HFF-Myc (cell line): ENCODE results near the gene TOX2.

Experiments
- DNase-seq: peaks from one replicate; pipeline ENCODE4 v3.0.0-alpha.2; 2011; ENCODE audit warnings: low read depth; ENCODE audit errors: extremely low read depth
- H3K4me3 ChIP-seq: replicated peaks from 2 replicates; pipeline ENCODE4 v1.5.1; 2011; ENCODE audit warnings: low read depth, mild to moderate bottlenecking, control low read depth, low read length
- TF ChIP-seq, protein P1 (sequence below): IDR thresholded peaks from 2 replicates; pipeline ENCODE4 v1.5.1; 2012; ENCODE audit warnings: mild to moderate bottlenecking, low read depth, low read length, control low read depth; ENCODE audit errors: missing control alignments

Gene TOX2

DNA sequence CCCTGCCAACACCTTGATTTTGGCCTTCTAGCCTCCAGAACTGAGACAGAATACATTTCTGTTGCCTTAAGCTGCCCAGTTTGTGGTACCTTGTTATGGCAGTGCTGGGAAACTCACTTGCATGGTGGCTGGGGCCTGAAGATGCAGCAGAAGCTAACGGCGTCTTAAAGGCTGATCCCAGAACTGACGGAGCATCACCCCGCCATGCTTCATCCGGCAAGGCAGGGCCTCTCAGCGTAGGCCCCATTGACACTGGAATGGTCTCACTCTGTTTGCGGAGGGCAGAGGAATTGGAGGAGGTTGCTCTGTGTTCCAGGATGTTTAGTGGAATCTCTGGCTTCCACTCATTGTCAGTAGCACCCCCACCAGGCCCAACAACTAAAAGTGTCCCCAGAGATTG, 170.2 kb downstream of the TOX2 start:
- TF ChIP-seq, protein P1, sequence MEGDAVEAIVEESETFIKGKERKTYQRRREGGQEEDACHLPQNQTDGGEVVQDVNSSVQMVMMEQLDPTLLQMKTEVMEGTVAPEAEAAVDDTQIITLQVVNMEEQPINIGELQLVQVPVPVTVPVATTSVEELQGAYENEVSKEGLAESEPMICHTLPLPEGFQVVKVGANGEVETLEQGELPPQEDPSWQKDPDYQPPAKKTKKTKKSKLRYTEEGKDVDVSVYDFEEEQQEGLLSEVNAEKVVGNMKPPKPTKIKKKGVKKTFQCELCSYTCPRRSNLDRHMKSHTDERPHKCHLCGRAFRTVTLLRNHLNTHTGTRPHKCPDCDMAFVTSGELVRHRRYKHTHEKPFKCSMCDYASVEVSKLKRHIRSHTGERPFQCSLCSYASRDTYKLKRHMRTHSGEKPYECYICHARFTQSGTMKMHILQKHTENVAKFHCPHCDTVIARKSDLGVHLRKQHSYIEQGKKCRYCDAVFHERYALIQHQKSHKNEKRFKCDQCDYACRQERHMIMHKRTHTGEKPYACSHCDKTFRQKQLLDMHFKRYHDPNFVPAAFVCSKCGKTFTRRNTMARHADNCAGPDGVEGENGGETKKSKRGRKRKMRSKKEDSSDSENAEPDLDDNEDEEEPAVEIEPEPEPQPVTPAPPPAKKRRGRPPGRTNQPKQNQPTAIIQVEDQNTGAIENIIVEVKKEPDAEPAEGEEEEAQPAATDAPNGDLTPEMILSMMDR: no peak
- DNase-seq: no peak
- H3K4me3 ChIP-seq: no peak overlapping the region

DNA sequence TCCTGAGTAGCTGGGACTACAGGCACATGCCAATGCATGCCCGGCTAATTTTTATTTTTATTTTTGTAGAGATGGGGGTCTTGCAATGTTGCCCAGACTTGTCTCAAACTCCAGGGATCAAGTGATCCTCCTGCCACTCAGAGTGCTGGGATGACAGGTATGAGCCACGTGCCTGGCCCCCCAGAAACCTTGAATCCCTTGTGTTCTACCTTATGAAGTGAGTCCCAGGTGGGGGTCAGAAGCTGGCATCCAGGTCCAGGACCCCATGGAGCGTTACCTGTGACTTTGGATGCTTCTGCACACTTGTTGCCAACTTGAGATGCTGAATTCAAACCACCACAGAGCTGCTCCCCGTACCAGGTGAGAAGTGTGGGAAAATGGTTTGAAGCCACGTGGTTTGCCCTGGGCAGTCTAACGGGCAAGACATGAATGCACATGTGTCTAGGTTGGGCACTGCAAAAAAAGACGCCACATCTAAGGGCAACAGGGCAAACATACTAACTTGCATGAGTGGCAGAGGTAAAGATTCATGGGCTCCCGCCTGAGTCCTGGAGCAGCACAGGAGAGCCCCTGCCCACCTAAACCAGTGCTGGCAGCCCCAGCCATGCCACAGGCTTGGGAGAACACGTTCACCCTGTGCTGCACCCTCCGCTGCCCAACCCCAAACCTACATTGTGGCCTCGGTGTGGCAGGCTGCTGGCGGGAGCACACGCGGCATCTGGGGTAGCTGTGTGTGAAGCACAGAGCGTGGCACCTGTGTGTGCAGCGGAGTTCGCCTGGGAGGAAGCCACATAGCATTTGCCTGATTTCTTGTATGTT, 171.2 kb downstream of the TOX2 start:
- TF ChIP-seq, protein P1: no peak
- H3K4me3 ChIP-seq: no peak overlapping the region
- DNase-seq: no peak

DNA sequence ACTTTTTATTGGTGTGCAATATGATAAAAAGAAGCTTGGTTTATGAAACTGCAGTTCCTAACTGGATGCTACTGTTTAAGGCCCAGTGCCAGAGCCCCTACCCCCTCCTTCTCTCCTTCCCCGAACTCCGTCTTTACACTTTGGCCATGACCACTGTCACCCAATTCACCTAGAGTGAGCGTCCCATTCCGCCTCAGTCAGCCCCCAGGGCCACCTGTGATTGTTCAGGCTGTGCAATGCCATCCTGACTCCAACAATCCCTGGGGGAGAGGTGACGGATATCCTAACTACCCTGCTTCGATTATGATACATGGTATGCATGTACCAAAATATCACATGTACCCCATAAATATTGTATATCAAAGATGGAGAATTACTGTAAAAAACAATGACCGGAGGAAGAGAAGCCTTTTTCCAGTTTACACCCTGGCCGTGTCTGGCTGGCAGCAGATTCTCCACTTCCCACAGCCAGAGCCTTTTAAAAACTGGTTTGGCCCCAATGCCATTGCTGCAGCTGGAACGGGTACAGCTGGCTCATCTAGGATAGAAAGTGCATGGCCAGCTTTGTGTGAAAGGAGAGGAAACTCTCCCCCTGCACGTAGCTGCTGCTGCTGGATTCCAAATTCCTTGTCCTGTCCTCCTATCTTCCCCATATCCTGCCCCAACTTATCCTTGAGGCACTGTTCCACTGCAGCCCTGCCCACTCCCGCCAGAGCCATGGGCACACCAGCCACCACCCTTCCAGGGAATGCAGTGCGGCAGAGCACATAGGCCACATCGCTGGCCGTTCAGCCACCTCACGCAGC, 172.6 kb downstream of the TOX2 start:
- no peak for DNase-seq

DNA sequence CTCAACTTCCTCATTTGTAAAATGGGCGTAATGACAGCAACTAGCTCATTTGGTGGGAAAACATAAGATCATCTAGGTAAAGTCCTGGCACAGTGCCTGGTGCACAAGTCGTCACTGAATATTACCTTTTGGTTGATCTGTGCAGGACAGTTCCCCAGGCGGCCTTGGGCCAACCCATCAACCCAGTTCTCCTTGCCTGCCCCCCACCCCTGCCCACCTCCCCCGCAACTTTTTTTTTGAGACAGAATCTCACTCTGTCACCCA, 173.1 kb downstream of the TOX2 start:
- no peak for DNase-seq
- TF ChIP-seq, protein P1: no peak
- no peak overlapping the region for H3K4me3 ChIP-seq

More for the DNA sequence above, 172.6 kb downstream of the TOX2 start:
- TF ChIP-seq, protein P1: no peak
- H3K4me3 ChIP-seq: no peak overlapping the region

DNA sequence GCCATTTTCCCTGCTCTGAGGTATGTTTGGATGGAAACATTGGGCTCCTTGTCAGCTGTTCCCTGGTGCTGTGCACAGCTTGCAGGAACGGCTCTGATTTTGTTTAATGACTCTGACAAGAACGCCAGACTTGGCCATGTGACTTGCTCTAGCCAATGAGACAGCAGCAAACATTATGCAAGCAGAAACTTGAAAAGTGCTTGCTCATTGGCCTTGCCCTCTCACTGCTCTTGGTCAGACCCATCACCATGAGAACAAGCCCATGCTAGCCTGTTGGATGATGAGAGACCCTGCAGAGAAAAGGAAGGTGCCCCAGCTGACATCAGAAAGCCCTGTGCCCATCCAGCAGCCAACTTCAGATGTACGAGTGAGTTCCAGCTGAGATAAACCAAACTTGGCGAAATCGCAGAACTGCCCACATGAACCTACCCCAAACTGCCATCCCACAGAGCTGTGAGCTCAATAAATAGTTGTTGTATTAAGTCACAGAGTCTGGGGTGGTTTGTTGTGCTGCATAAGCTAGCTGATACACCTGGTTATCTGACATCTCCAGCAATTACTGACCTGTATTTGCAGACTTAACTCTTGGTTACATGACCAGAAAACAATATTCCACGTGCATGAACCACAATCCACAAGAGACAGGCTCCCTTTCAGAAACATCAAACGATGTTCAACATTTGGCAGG, 175.5 kb downstream of the TOX2 start:
- no peak overlapping the region for H3K4me3 ChIP-seq
- DNase-seq: peak; percentile 44
- TF ChIP-seq, protein P1: no peak

DNA sequence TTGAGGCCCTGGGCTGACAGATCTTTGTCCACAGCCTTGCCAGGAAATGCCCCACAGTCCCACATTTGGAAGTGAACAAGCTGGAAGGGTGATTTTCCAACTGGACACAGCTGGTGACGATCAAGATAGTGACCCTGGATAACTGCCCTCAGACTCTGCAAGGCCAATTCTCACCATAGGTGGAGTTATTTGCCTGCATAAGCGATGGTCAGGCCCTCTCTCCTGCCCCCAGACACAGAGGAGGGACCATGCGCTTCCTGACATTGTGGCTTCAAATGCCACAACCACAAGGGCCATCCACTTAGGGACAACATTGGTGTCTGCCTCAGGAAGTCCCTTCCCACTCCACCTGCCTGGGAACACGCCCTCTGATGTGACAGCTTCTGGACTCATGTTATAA, 176.4 kb downstream of the TOX2 start:
- TF ChIP-seq, protein P1: no peak
- DNase-seq: no peak

More for the DNA sequence above, 176.4 kb downstream of the TOX2 start:
- no peak overlapping the region for H3K4me3 ChIP-seq
